Esophagus squamous epithelium (tissue), 5 donors: ENCODE results near the gene IL10. TPM values are rescaled to one million over a fixed set of nuclear protein-coding genes. Genes with fewer than 3 reads are reported as not detected.
A peak's percentile ranks its signal among the peaks of the same experiment; 100 is the strongest.

Experiments used
- DNase-seq: peaks from one replicate; lab custom pipeline; 2025; lab: John Stamatoyannopoulos, UW
- H3K27ac ChIP-seq, 4 donors: fragments of 200-600 bp; sonication (generic); one replicate each; pipeline ENCODE4 v1.5.1; 2016 to 2019; ENCODE audit warnings: mild to moderate bottlenecking in 1 of 4
- H3K27me3 ChIP-seq, 4 donors: fragments of 200-600 bp; sonication (generic); 1 replicate in 3 of 4; 2 replicates in 1 of 4; pipeline versions ENCODE4 v1.5.1 to v1.6.0; 2017 to 2021; ENCODE audit warnings: antibody characterized with exemption in 1 of 4
- H3K36me3 ChIP-seq, 3 donors: fragments of 200-600 bp; sonication (generic); one replicate each; pipeline ENCODE4 v1.5.1; 2016 to 2019
- H3K4me1 ChIP-seq, 3 donors: fragments of 200-600 bp; sonication (generic); one replicate each; pipeline ENCODE4 v1.5.1; 2017 to 2019
- H3K4me3 ChIP-seq, 4 donors: fragments of 200-600 bp; sonication (generic); 1 replicate in 3 of 4; 2 replicates in 1 of 4; pipeline ENCODE4 v1.5.1; 2016 to 2019; ENCODE audit warnings: mild to moderate bottlenecking in 2 of 4, moderate library complexity in 1 of 4
- H3K9me3 ChIP-seq, 3 donors: fragments of 200-600 bp; sonication (generic); one replicate each; pipeline ENCODE4 v1.5.1; 2016 to 2019
- POLR2A ChIP-seq, 4 donors: fragments of 450-650 bp; IDR thresholded peaks; one replicate each; pipeline ENCODE4 v1.6.1; 2017; ENCODE audit warnings: antibody characterized with exemption in 4 of 4, mild to moderate bottlenecking in 4 of 4, moderate library complexity in 3 of 4
- WGBS, 2 donors: methylation state at CpG; one replicate each; pipeline ENCODE4 v1.1.5; 2018; 5-methylcytosine and 5-hydroxymethylcytosine counted together
- intact Hi-C: fragments of 100-400 bp; cut with DNase I; formaldehyde crosslinking; loops from one replicate; pipeline ENCODE4 v1.15.0; 2022
- total RNA-seq, 4 donors: library from RNA; depleted of rRNA; stranded (reverse); fragments of >200 nt; gene quantifications; one replicate each; pipeline ENCODE4 v1.1.0, GENCODE V29; 2016
- TF ChIP-seq, protein P1 (sequence below), 6 experiments: fragments of 450-650 bp in 4 of 6; fragments of 200-600 bp in 2 of 6; sonication (generic) in 2 of 6; IDR thresholded peaks; one replicate each; pipeline ENCODE4 v1.5.1; 2016 to 2019; ENCODE audit warnings: antibody characterized with exemption in 6 of 6, mild to moderate bottlenecking in 4 of 6, moderate library complexity in 4 of 6
- donor health status: DM: yes; HTN: yes; CAD: no.

The IL10 gene
- total RNA-seq, 4 donors from 2014 or later = 0.70 to 2.5 (median 1.5) TPM; not detected in 1

DNA sequence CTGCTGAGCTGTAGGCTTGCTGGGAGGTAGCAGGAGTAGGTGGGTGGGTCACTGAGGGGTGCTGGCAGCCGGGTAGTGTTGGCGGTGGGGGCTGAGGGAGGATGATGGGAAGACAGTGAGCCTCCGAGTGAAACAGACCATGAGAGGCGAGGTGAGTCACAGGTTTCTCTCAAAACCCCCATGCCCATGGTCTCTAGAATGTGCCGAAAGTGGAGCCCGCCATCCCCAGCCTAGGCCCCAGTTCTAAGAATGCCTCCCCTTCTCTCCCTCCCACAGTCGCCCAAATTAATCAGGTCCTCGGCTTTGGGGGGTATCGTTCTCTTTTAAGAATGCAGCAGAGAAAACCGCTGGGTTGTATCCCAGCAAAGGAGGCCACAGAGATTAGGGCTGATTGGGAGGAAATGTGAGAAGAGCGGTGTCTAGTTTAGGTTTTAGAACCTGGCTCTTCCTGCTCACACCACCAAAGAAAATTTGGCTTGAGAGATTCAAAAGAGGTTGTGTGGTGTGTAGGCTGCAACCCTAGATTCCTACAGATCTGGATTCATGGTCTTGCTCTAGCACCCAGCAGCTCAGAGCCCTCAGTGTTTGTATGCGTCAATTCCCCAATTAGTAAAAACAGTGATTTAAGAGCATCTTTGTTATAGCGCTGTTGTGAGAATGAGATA is 29.4 kb downstream of the IL10 start:
- Histone ChIP-seq H3K9me3 (no peaks in the 10 kb centered on the region), H3K4me1 (peaks cover 0 to 14% (median 0%) of the 10 kb centered on the region in 3 donors), H3K36me3 (no peaks in the 10 kb centered on the region), H3K27ac (no peak overlapping the region), H3K4me3 (no peak overlapping the region), H3K27me3 (no peaks in the 10 kb centered on the region)
- TF ChIP-seq POLR2A (IDR thresholded peaks at IDR 0.05) = no peak
- intact Hi-C loops = no loop called here
- 69 to 71% methylated on average over 8 to 10 of the region's 13 CpGs for WGBS, 2 donors
- DNase-seq = no peak

DNA sequence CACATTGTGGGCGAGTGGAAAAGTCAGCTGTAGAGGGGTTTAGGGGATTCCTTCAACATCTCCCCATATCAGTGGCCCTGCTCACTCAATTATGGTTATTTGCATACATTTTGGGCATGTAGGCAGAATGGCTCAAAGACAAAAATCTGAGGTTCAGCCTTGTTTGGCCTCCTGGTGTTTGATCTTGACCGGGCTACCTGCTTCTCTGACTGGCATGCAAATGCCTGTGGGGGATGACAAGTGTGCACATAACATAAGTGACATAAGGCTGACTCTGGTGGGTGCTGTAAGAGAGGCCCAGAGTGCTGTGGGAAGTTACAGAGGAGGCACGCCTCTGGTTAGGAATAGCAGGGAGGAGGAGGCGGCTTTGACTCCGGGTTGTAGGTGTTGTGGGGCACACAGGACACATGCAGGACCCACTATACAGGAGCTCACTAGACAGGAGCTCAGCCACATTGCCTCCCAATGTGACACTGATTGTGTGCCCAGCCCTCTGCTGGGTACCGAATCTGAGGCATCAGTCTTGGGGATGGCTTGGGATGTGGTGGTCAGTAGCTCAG is 31.1 kb downstream of the IL10 start:
- intact Hi-C loops = no loop called here
- no peaks in the 10 kb centered on the region for H3K27me3 ChIP-seq
- H3K36me3 ChIP-seq = no peaks in the 10 kb centered on the region
- WGBS, 2 donors = 84 to 90% methylated on average over 5 of the region's 6 CpGs
- H3K27ac ChIP-seq = no peak overlapping the region
- DNase-seq = no peak
- no peak overlapping the region for H3K4me3 ChIP-seq
- no peaks in the 10 kb centered on the region for H3K9me3 ChIP-seq
- H3K4me1 ChIP-seq = peaks cover 0 to 26% (median 0%) of the 10 kb centered on the region in 3 donors
- TF ChIP-seq, protein P1, sequence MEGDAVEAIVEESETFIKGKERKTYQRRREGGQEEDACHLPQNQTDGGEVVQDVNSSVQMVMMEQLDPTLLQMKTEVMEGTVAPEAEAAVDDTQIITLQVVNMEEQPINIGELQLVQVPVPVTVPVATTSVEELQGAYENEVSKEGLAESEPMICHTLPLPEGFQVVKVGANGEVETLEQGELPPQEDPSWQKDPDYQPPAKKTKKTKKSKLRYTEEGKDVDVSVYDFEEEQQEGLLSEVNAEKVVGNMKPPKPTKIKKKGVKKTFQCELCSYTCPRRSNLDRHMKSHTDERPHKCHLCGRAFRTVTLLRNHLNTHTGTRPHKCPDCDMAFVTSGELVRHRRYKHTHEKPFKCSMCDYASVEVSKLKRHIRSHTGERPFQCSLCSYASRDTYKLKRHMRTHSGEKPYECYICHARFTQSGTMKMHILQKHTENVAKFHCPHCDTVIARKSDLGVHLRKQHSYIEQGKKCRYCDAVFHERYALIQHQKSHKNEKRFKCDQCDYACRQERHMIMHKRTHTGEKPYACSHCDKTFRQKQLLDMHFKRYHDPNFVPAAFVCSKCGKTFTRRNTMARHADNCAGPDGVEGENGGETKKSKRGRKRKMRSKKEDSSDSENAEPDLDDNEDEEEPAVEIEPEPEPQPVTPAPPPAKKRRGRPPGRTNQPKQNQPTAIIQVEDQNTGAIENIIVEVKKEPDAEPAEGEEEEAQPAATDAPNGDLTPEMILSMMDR (IDR thresholded peaks at IDR 0.05) = no peak
- TF ChIP-seq POLR2A (IDR thresholded peaks at IDR 0.05) = no peak

DNA sequence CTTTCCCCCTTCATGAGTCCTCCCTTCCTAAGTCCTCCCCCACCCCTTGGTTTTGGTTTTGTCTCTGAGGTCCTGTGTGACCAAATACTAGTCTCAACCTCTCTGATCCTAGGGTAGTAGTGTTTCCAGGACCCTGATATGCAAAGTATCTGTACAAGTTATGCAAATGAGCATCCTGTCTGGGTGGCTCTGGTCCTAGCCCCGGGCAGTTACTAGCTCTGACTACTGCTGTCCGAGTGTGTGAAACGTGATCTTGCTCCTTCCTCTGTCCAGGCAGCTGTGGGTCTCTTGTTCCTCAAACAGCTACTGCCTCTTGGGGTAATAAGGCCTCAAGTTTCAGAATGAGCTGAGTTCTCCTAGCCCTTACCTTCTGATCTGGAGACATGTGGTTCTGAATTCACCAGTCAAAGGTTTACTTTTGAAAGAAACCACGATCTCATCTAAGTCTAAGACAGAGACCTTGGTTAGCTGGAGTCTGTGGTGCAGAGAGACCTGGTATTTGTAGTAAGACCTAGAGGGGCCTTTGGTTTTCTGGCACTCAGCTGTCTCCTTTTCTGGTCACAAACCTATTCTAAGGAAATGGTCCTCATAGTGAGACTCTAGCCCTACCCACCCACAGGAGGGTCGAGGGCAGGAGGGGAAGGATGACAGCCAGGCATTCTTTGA is 32.8 kb downstream of the IL10 start:
- 26 to 43% methylated on average over 4 to 5 of the region's 5 CpGs for WGBS, 2 donors
- Histone ChIP-seq H3K36me3 (peaks cover 0 to 15% (median 0%) of the 10 kb centered on the region in 3 donors), H3K27me3 (no peaks in the 10 kb centered on the region), H3K27ac (no peak overlapping the region), H3K4me3 (no peak overlapping the region), H3K4me1 (peaks cover 0 to 35% (median 0%) of the 10 kb centered on the region in 3 donors), H3K9me3 (no peaks in the 10 kb centered on the region)
- TF ChIP-seq, protein P1 (IDR thresholded peaks at IDR 0.05) = no peak
- TF ChIP-seq POLR2A (IDR thresholded peaks at IDR 0.05) = no peak
- no peak for DNase-seq
- intact Hi-C loops = loop anchor here (5.0 kb wide), 1 partner anchor 173 kb away; no protein-coding TSS in a partner anchor

GRCh38 chr1:206738370-206739366 is 33.6 kb downstream of the IL10 start:
- DNase-seq = no peak
- Histone ChIP-seq H3K27me3 (no peaks in the 10 kb centered on the region), H3K4me3 (no peak overlapping the region), H3K4me1 (peaks cover 0 to 35% (median 0%) of the 10 kb centered on the region in 3 donors), H3K27ac (no peak overlapping the region), H3K36me3 (peaks cover 0 to 24% (median 0%) of the 10 kb centered on the region in 3 donors), H3K9me3 (no peaks in the 10 kb centered on the region)
- 75 to 79% methylated on average over 3 of the region's 3 CpGs for WGBS, 2 donors
- TF ChIP-seq POLR2A (IDR thresholded peaks at IDR 0.05) = no peak
- TF ChIP-seq, protein P1 (IDR thresholded peaks at IDR 0.05) = peak in 4 of 6 experiments; percentile 6 to 50 (median 11)
- intact Hi-C loops = loop anchor here (5.0 kb wide), 1 partner anchor 174 kb away; no protein-coding TSS in a partner anchor

DNA sequence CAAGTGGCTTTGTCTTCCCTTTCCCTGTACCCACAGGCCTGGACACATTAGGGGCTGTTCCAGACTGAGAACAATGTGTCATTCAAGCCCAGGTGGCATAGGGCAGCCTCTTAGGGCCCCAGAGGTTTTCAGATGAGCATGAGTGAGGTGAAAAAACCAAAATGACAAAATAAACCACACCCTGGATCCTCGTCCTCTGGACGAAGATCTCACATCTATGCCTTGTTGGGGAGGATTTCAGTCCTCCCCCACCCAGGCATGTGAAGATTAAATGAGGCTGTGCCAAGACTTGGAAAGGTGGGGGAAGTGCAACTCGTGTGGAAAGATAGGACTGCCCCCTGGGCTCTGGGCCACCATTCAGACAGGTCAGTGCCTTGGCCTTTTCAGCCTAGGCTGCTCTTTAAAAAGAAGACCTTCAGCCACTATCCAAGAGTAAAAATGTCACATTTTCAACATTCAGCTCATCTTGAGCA is 34.5 kb downstream of the IL10 start:
- intact Hi-C loops = loop anchor here (5.0 kb wide), 1 partner anchor 175 kb away; no protein-coding TSS in a partner anchor
- Histone ChIP-seq H3K9me3 (no peaks in the 10 kb centered on the region), H3K27me3 (no peaks in the 10 kb centered on the region), H3K36me3 (peaks cover 3 to 33% (median 9%) of the 10 kb centered on the region in 3 donors), H3K4me1 (peaks cover 0 to 35% (median 0%) of the 10 kb centered on the region in 3 donors), H3K27ac (peak overlapping the region in 2 of 4 donors; percentile 0 to 22), H3K4me3 (no peak overlapping the region)
- TF ChIP-seq POLR2A (IDR thresholded peaks at IDR 0.05) = no peak
- TF ChIP-seq, protein P1 (IDR thresholded peaks at IDR 0.05) = no peak
- no peak for DNase-seq
- WGBS, 2 donors = 54 to 74% methylated on average over 2 of the region's 3 CpGs
